Upper lobe of left lung (tissue), 4 donors: Measurements from ENCODE around the gene STARD5.

Source experiments
- EP300 ChIP-seq, 4 donors: sonication (generic); formaldehyde crosslinking; IDR thresholded peaks; one replicate each; pipeline ENCODE4 v1.5.1; 2017; ENCODE audit warnings: antibody characterized with exemption in 4 of 4, control low read depth in 2 of 4
- POLR2A ChIP-seq, 4 donors: fragments of 450-650 bp; IDR thresholded peaks; one replicate each; pipeline ENCODE4 v1.5.1; 2016 to 2017; ENCODE audit warnings: antibody characterized with exemption in 4 of 4, mild to moderate bottlenecking in 2 of 4
- POLR2AphosphoS5 ChIP-seq, 2 donors: sonication (generic); formaldehyde crosslinking; IDR thresholded peaks; one replicate each; pipeline ENCODE4 v1.5.1; 2017; ENCODE audit warnings: antibody characterized with exemption in 2 of 2
- TF ChIP-seq, protein P1 (sequence below), 6 experiments: fragments of 450-650 bp in 4 of 6; fragments of 200-600 bp in 2 of 6; sonication (generic) in 2 of 6; IDR thresholded peaks; one replicate each; pipeline ENCODE4 v1.5.1; 2016 to 2019; ENCODE audit warnings: antibody characterized with exemption in 6 of 6

DNA sequence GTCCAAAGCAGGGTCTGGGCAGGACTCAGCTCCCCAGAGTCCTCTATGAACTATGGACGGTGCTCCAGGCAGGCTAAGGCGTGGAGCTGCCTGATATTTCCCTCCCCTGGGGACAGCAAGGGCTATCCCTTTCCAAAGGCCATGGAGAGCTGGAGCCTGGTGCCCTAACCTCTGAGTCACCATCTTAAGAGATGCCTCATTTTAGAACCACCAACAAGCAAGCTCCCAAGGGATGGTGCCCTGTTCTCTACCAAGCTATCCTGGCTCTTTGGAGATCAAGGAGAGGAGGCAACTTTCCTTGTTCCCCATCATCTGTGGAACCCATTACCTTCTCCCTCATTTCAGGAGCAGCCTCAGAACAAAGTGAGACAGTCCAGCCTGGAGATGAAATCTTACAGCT lies 15.7 kb downstream of the STARD5 start:
- TF ChIP-seq, protein P1, sequence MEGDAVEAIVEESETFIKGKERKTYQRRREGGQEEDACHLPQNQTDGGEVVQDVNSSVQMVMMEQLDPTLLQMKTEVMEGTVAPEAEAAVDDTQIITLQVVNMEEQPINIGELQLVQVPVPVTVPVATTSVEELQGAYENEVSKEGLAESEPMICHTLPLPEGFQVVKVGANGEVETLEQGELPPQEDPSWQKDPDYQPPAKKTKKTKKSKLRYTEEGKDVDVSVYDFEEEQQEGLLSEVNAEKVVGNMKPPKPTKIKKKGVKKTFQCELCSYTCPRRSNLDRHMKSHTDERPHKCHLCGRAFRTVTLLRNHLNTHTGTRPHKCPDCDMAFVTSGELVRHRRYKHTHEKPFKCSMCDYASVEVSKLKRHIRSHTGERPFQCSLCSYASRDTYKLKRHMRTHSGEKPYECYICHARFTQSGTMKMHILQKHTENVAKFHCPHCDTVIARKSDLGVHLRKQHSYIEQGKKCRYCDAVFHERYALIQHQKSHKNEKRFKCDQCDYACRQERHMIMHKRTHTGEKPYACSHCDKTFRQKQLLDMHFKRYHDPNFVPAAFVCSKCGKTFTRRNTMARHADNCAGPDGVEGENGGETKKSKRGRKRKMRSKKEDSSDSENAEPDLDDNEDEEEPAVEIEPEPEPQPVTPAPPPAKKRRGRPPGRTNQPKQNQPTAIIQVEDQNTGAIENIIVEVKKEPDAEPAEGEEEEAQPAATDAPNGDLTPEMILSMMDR (IDR thresholded peaks at IDR 0.05), result no peak
- TF ChIP-seq POLR2AphosphoS5 (IDR thresholded peaks at IDR 0.05) (no peak), POLR2A (IDR thresholded peaks at IDR 0.05) (no peak), EP300 (IDR thresholded peaks at IDR 0.05) (no peak)
